Keratinocyte (primary cell): Measurements from ENCODE around the gene CACFD1. TPM values are rescaled to one million over a fixed set of nuclear protein-coding genes. Genes with fewer than 3 reads are reported as not detected.
A peak's percentile ranks its signal among the peaks of the same experiment; 100 is the strongest.

Experiments used
- DNase-seq: peaks from one replicate; pipeline ENCODE4 v3.0.0-alpha.2; 2011; ENCODE audit warnings: low read depth, missing footprints, low spot score
- FAIRE-seq: peaks from 2 replicates; lab custom pipeline; 2011; peaks lifted over from hg19 to GRCh38; lab: Jason Lieb, UNC
- H2AFZ ChIP-seq: 2 replicates; pipeline ENCODE4 v1.6.0; 2012; ENCODE audit warnings: low read length, control low read depth, inconsistent platforms; ENCODE audit not compliant: control insufficient read depth
- H3K27ac ChIP-seq: 2 replicates; pipeline ENCODE4 v1.5.1; 2011; ENCODE audit warnings: low read length; ENCODE audit not compliant: control insufficient read depth, insufficient read depth
- H3K27me3 ChIP-seq: 3 replicates; pipeline ENCODE4 v1.6.0; 2011; ENCODE audit warnings: low read length; ENCODE audit not compliant: control insufficient read depth, insufficient read depth; ENCODE audit errors: extremely low read depth
- H3K36me3 ChIP-seq, 2 experiments: 2 replicates in 1 of 2; 3 replicates in 1 of 2; pipeline ENCODE4 v1.5.1; 2011; ENCODE audit warnings: low read length in 2 of 2, mild to moderate bottlenecking in 1 of 2; ENCODE audit not compliant: control insufficient read depth in 2 of 2, insufficient read depth in 2 of 2; ENCODE audit errors: extremely low read depth in 1 of 2
- H3K4me1 ChIP-seq: 3 replicates; pipeline ENCODE4 v1.5.1; 2011; ENCODE audit warnings: low read length; ENCODE audit not compliant: control insufficient read depth, insufficient read depth; ENCODE audit errors: extremely low read depth
- H3K4me2 ChIP-seq: 3 replicates; pipeline ENCODE4 v1.6.0; 2011; ENCODE audit warnings: low read depth, low read length; ENCODE audit not compliant: control insufficient read depth, insufficient read depth; ENCODE audit errors: extremely low read depth
- H3K4me3 ChIP-seq, 3 experiments: fragments of 200-600 bp in 1 of 3; sonication (generic) in 1 of 3; 2 replicates in 2 of 3; 3 replicates in 1 of 3; pipeline ENCODE4 v1.5.1; 2011 to 2016; ENCODE audit warnings: low read length in 3 of 3, mild to moderate bottlenecking in 3 of 3, control low read depth in 2 of 3, inconsistent platforms in 1 of 3, low read depth in 1 of 3, mixed read lengths in 1 of 3, mixed run types in 1 of 3, moderate library complexity in 1 of 3; ENCODE audit not compliant: control insufficient read depth in 2 of 3, insufficient read depth in 2 of 3; ENCODE audit errors: extremely low read depth in 1 of 3
- H3K79me2 ChIP-seq: 2 replicates; pipeline ENCODE4 v1.6.0; 2012; ENCODE audit warnings: low read length; ENCODE audit not compliant: control insufficient read depth, insufficient read depth
- H3K9ac ChIP-seq: 3 replicates; pipeline ENCODE4 v1.6.0; 2011; ENCODE audit warnings: low read length; ENCODE audit not compliant: control insufficient read depth, insufficient read depth; ENCODE audit errors: extremely low read depth
- H3K9me1 ChIP-seq: 3 replicates; pipeline ENCODE4 v1.6.0; 2011; ENCODE audit warnings: low read length; ENCODE audit not compliant: control insufficient read depth, insufficient read depth; ENCODE audit errors: extremely low read depth
- H3K9me3 ChIP-seq: 2 replicates; pipeline ENCODE4 v1.5.1; 2012; ENCODE audit warnings: low read depth, low read length; ENCODE audit not compliant: control insufficient read depth
- H4K20me1 ChIP-seq: 3 replicates; pipeline ENCODE4 v1.6.0; 2011; ENCODE audit warnings: low read length; ENCODE audit not compliant: control insufficient read depth, insufficient read depth; ENCODE audit errors: extremely low read depth
- CTCF ChIP-seq, 3 experiments: IDR thresholded peaks in 1 of 3; conservative IDR thresholded peaks in 1 of 3; optimal IDR thresholded peaks in 1 of 3; 2 replicates in 2 of 3; 3 replicates in 1 of 3; pipeline versions ENCODE3 to v1.5.1; 2011; ENCODE audit warnings: low read length in 3 of 3, mild to moderate bottlenecking in 3 of 3, moderate library complexity in 2 of 3, control low read depth in 1 of 3, inconsistent platforms in 1 of 3; ENCODE audit not compliant: insufficient read depth in 2 of 3; ENCODE audit errors: extremely low read depth in 1 of 3
- EZH2 ChIP-seq: IDR thresholded peaks from one replicate; pipeline ENCODE4 v1.6.1; 2012; ENCODE audit warnings: inconsistent platforms, mild to moderate bottlenecking, low read length, moderate library complexity
- dilution Hi-C: fragments of 300-500 bp; cut with MboI; formaldehyde crosslinking; loops from one replicate; pipeline ENCODE4 v1.7.0; 2020; ENCODE audit warnings: low sequenced_read_pairs; ENCODE audit not compliant: extremely low pct_ligation_motif_present
- polyA plus RNA-seq, 5 experiments: library from polyadenylated mRNA; depleted of rRNA in 3 of 5; stranded (reverse) in 3 of 5; stranded (forward) in 1 of 5; unstranded in 1 of 5; fragments of >200 nt; gene quantifications; 1 replicate in 1 of 5; 2 replicates in 3 of 5; 3 replicates in 1 of 5; pipeline versions ENCODE4 v1.2.1 to v1.2.3, GENCODE V29; 2011 to 2012; ENCODE audit warnings: missing spikeins in 2 of 5, low read depth in 1 of 5, low replicate concordance in 1 of 5

Gene CACFD1
- polyA plus RNA-seq, 1 donor (not counting 4 experiments of a cell fraction or from before 2014, with no cell fraction given) = 3.4 TPM

DNA sequence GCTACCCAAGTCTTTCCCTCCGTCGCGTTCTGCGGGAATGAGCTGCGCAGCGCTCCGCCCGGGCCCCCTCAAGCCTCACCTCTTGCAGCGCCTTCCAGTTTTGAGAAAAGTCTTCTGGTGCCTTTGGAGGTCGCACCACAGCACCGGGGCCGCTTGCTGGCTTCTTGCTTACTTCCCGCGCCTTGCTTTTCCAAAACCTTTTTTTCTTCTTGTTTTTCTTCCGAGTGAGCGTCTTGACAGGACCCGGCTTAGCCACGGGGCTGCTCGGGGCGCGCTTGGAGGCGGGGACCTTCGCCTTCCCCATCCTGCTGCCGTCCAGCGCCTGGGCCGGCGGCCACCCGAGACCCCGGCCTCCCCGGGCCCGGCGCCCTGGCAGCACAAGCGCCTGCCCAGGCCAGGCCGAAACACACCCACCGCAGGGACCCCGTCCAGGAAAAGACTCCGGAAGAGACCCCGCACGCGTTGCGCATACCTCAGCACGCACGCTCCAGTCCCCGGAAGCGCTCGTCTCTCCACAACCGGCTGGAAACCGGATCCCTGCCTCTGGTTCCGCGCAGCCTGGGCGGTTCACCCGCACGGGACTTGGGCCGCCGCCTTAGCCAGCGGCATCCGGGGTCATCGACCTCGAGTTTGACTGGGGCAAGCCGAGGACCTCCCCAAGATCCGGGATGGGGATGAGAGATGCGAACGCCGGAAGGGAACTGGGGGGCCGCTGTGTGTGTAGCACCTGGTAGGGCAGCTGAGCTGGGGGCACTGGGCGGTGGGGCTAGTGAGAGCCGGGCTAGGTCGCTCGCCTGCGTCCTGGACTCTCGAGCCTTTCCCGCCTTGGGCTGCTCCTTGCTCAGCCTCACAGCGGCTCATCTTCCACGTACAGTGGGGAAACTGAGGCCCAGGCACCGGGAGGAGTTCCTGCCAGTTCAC is 42.0 kb upstream of the CACFD1 start, which contains the start of gene REXO4:
TSS of gene REXO4 (minus strand) at position 470 of the 921 bp plus-strand sequence. CDS start at position 304, 166 bp downstream.
- H3K9me3 ChIP-seq = no peaks in the 10 kb centered on the region
- H3K9ac ChIP-seq = peak within 1 kb of the TSS; percentile 82
- no peaks in the 10 kb centered on the region for H4K20me1 ChIP-seq
- TF ChIP-seq EZH2 = no peak
- TF ChIP-seq CTCF (optimal IDR thresholded peaks at IDR 0.05 in 1 of 3, IDR thresholded peaks at IDR 0.05 in 1 of 3, conservative IDR thresholded peaks at IDR 0.05 in 1 of 3; ENCODE audit: extremely low read depth in 1 of 3, insufficient read depth in 2 of 3, low read length in 3 of 3) = no peak
- peaks cover 42% of the 10 kb centered on the region for H3K79me2 ChIP-seq
- DNase-seq (peak; percentile 53), FAIRE-seq (no peak)
- H3K4me1 ChIP-seq = peaks cover 14% of the 10 kb centered on the region
- H2AFZ ChIP-seq = peak within 1 kb of the TSS; percentile 66
- peaks cover 4 to 25% of the 10 kb centered on the region in 2 experiments for H3K36me3 ChIP-seq
- H3K9me1 ChIP-seq = no peaks in the 10 kb centered on the region
- dilution Hi-C loops = no loop called here
- peak within 1 kb of the TSS; percentile 67 to 97 (median 90) for H3K4me3 ChIP-seq
- no peaks in the 10 kb centered on the region for H3K27me3 ChIP-seq
- H3K4me2 ChIP-seq = peak within 1 kb of the TSS; percentile 84
- H3K27ac ChIP-seq = peak within 1 kb of the TSS; percentile 62

DNA sequence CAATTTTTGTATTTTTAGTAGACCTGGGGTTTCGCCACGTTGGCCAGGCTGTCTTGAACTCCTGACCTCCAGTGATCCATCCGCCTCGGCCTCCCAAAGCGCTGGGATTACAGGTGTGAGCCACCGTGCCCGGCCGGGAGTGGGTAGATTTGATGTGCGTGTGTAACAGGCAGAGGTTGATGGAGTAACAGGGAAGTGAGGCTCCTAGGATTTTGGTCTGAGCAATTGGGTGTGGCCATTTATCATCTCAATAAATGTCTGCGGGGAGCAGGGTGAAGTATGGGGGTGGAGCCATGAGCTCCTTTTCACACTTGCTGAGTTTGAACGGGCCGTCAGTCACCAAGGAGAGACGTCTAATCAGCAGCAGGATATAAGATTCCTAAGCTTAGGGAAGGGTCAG is 40.8 kb upstream of the CACFD1 start:
- Histone ChIP-seq H4K20me1 (no peaks in the 10 kb centered on the region), H3K9ac (no peak overlapping the region), H3K9me3 (no peaks in the 10 kb centered on the region), H3K27ac (no peak overlapping the region), H3K36me3 (peaks cover 2 to 16% of the 10 kb centered on the region in 2 experiments), H3K4me3 (no peak overlapping the region), H3K4me1 (peaks cover 14% of the 10 kb centered on the region), H3K9me1 (no peaks in the 10 kb centered on the region), H3K27me3 (no peaks in the 10 kb centered on the region), H2AFZ (no peak overlapping the region), H3K4me2 (peak overlapping the region; percentile 80), H3K79me2 (peaks cover 35% of the 10 kb centered on the region)
- no peak for TF ChIP-seq CTCF (optimal IDR thresholded peaks at IDR 0.05 in 1 of 3, IDR thresholded peaks at IDR 0.05 in 1 of 3, conservative IDR thresholded peaks at IDR 0.05 in 1 of 3; ENCODE audit: extremely low read depth in 1 of 3, insufficient read depth in 2 of 3, low read length in 3 of 3)
- DNase-seq (no peak), FAIRE-seq (no peak)
- dilution Hi-C loops = no loop called here
